Erythroblast (primary cell): ENCODE results near the gene PACS2.

Experiments
- GATA1 ChIP-seq: IDR thresholded peaks from 2 replicates; pipeline ENCODE4 v1.6.1; 2011; ENCODE audit warnings: low read depth, mild to moderate bottlenecking, control low read depth, low read length, moderate library complexity
- POLR2A ChIP-seq: IDR thresholded peaks from 2 replicates; pipeline ENCODE4 v1.6.1; 2011; ENCODE audit warnings: mild to moderate bottlenecking, low read length

DNA sequence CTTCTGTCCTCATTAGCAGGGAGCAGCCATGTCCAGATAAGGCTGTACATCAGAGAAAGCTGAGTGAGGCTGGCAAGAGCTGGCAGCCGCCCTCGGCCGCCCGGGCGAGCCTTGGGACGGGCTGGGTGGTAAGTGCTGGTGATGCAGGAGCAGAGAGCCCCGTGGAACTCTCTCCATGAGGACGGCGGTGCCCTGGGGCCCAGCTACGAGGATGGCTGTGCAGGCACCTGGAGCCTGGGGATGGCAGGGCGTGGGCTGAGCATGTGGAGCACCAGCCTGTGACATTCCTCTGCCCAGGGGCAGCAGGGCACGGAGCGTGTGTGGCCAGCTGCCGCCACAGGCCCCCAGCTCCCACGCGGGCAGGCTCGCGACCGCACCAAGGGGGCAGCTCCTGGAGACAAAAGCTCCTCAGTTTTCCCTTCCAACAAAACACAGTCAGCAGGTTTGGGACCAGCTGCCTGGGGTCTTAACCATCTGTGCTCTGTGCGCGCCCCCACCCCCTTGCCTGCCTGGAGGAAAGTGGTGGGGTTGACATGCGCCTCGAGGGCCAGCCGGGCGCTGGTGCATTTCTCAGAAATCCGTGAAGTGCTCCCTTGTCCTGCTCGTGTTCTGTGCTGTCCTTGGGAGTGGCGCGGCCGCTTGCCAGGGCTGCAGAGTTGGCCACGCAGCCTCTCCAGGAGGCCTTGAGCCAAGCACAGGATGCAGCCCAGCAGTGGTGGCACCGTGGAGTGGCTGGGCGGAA is 21.4 kb downstream of the PACS2 start:
- TF ChIP-seq POLR2A (no peak), GATA1 (no peak)
